HG03025 (cell line): Measurements from ENCODE around the gene TRIM71.
"Not testable (repeated sequence)": the region's sequence is repeated elsewhere in the genome, so short reads cannot be mapped to it uniquely, and the experiment has no call there.

ENCODE experiments used
- ATAC-seq: cut with Tn5 transposase; IDR thresholded peaks from one replicate; pipeline ENCODE4 v1.9.1; 2021; ENCODE audit warnings: mild to moderate bottlenecking, moderate library complexity; ENCODE audit not compliant: unreplicated experiment, low FRiP score

The TRIM71 gene

GRCh38 chr3:32885283-32885901 lies 67.6 kb downstream of the TRIM71 start:
- ATAC-seq, result no peak

DNA sequence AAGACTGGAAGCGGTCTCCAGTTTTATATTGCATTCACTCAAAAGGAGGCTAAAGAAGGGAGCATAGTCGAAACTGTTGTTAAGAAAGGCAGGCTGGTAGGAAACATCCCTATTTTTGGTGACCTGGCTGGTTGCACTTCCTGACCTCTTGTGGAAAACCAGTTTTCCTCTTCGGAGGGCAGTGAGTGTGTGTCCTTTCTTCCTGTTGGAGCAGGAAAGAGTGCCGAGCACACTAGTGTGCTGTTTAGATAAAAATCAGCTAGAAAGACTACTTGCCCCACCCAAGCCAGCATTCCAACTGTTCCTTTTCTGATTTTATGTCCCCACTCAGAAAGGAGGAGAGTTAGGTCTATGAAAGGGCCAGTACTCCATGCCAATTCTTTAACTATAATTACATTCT lies 68.5 kb downstream of the TRIM71 start:
- ATAC-seq, result no peak

DNA sequence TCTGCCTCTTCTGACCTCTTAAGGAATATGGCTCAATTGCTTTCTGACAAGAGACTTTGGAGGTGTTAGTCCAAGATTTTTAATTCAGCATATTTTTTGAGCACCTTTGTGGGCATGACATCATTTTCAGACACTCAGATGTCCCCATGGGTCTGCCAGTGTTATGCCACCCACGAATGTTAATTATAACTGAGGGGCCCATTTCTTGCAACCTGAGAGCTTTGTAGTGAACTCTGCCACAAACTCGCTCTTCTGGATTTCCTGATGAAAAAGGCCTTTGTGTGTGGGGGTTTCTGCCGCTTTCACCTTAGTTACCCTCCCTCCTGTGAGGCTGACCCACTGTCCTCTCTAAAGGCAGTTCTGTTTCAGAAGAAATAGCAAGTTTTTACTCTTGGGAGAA lies 69.1 kb downstream of the TRIM71 start:
- no peak for ATAC-seq

DNA sequence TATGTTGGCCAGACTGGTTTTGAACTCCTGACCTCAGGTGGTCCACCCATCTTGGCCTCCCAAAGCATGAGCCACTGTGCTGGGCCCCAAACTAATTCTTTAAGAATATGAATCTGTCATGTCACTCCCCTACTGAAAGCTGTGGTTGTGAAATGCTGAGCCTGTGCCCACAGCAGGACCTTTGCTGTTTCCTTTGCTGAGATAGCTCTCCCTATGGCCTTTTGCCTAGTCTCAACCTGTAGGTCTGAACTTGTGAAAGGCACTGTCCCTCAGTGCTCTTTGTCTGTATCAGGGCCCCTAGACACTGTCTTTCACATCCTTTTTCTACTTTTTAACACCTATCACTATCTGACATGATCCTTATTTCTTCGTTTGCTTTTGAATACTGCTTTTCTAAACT lies 70.9 kb downstream of the TRIM71 start:
- ATAC-seq, result peak; percentile 93

DNA sequence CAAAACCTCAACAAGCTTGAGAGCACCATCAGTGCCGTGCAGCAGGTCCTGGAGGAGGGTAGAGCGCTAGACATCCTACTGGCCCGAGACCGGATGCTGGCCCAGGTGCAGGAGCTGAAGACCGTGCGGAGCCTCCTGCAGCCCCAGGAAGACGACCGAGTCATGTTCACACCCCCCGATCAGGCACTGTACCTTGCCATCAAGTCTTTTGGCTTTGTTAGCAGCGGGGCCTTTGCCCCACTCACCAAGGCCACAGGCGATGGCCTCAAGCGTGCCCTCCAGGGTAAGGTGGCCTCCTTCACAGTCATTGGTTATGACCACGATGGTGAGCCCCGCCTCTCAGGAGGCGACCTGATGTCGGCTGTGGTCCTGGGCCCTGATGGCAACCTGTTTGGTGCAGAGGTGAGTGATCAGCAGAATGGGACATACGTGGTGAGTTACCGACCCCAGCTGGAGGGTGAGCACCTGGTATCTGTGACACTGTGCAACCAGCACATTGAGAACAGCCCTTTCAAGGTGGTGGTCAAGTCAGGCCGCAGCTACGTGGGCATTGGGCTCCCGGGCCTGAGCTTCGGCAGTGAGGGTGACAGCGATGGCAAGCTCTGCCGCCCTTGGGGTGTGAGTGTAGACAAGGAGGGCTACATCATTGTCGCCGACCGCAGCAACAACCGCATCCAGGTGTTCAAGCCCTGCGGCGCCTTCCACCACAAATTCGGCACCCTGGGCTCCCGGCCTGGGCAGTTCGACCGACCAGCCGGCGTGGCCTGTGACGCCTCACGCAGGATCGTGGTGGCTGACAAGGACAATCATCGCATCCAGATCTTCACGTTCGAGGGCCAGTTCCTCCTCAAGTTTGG lies 72.9 kb downstream of the TRIM71 start:
- ATAC-seq, result no peak

- no peak for ATAC-seq
Observed at GRCh38 chr3:32891365-32891764, 73.6 kb downstream of the TRIM71 start.

DNA sequence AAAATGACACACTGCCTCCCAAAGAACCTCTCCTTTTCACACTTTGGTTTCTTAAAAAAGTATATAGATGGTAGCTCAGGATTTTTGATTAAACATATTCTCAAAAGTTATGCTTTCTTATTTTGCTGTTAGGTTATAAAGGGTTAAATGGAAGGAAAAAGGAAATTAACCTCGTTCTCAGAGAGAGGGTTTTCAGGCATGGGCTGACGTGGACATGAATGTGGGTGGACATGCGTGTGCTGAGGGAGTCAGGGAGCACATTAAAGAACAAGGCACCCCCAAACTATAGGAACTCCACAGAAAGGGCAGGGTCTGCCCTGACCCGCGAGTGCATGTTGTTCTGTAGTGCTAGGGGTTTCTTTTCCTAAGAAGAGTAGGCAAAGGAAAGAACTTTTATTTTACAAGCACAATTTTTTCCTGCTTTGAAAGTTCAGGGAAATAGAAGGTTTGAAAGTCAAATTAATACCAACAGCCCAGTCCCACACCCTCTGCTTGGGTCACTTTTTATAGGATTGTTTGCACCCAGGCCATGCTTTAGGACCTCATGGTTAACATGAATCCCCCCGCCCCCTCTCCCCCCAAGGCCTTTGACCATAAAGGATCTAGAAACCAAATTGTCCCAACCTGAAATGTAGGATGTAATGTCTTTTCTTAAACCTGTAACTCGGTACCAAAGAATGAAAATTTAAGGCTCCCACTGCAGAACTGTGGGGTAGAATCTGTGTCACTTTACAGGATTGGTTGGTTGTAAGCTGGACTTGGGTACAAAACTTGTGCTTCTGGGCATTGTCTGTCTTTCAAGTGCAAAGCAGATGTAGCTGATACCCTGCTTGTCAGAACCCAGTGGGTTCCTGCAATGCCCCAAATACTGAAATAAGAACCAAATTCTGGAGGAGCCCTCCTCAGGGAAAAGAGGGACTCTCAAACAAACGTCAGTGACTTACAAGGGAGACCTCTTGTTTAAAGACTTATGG lies 75.1 kb downstream of the TRIM71 start:
- no peak for ATAC-seq

DNA sequence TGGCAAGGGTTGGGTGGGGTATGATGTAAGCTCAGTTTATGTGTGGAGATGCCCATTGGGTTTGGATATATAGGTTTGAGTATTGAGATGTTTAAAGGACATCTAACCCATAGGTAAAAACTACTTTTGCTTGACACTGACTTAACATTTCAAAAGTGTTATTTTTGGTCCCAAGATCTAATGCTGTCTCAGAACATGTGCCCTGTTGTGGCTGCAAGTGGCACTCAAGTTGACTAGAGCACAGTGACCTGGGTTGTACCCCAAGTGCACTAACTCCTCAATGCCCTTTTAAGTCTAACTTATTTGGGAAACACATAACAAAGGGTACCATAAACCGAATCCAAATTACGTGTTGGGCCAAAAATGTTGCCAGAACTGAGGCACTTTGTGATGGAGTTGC lies 77.2 kb downstream of the TRIM71 start:
- ATAC-seq, result no peak

- no peak for ATAC-seq
Observed at GRCh38 chr3:32895701-32896100, 77.9 kb downstream of the TRIM71 start.

DNA sequence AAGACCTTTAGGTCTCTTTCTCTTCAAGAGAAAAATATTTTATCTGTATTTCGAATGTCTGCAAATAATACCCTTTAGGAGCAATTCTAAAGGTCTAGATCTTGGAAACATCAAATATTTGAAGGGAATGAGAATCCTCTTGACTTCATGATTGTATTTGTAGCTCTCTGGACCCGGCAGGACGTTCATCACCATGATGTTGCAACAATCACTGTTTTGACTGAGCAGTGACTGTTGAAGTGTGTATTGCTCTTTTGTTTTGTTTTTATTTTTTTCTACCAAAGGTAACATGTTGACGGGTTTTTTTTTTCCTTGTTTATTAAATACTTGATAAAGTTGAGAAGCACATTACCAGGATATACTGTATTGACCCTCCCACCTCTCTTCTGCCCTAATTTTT lies 78.3 kb downstream of the TRIM71 start:
- ATAC-seq, result no peak

GRCh38 chr3:32897001-32897601 lies 79.3 kb downstream of the TRIM71 start:
- no peak for ATAC-seq

GRCh38 chr3:32897981-32898623 lies 80.3 kb downstream of the TRIM71 start:
- no peak for ATAC-seq

GRCh38 chr3:32899265-32899664 lies 81.5 kb downstream of the TRIM71 start:
- no peak for ATAC-seq

DNA sequence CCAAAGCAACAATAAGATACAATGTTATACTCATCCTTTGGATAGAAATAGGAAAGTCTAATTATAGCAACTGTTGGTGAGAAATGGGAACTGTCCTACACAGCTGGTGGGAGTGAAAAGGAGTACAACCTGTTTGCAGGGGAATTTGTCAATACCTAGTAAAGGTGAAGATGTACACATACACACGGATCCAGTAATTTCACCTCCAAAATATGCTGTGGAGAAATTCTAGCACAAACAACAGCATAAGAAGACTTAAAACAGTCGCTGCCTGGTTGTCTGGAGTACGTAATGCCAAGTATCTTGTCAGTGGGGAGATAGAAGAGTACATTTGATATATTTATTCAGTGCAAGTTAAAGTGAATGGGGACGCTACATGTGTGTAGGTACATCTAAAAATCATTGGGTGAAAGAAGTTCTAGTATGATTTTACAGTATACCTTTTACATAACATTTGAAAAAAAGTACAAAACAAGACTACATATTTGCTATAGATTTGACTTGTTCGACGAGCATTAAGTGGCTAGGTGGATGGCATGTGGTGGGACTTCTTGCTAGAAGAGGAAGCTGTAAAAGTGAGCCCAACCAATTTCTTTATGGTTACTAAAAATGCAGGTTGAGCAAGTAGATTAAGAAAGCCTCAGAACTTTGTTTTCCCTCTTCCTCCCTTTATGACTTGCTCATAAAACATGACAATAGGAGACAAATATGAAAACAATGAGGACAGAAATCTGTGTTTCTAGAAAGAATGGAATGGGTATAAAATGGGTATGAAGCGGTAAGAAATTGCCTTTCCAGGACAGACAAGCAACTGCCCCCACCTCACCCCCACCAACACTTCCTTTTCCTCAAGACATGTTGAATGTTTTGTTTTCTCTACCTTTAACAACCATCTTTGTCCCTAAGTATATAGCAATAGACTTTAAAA lies 83.5 kb downstream of the TRIM71 start:
- ATAC-seq, result no peak

DNA sequence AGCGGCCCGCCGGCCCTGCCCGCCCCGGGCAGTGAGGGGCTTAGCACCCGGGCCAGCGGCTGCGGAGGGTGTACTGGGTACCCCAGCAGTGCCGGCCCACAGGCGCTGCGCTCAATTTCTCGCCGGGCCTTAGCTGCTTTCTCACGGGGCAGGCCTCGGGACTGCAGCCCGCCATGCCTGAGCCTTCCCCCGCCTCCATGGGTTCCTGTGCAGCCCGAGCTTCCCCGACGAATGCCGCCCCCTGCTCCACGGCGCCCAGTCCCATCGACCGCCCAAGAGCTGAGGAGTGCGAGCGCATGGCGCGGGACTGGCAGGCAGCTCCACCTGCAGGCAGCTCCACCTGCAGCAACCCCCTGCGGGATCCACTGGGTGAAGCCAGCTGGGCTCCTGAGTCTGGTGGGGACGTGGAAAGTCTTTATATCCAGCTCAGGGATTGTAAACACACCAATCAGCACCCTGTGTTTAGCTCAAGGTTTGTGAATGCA lies 85.1 kb downstream of the TRIM71 start:
- not testable (repeated sequence) for ATAC-seq

DNA sequence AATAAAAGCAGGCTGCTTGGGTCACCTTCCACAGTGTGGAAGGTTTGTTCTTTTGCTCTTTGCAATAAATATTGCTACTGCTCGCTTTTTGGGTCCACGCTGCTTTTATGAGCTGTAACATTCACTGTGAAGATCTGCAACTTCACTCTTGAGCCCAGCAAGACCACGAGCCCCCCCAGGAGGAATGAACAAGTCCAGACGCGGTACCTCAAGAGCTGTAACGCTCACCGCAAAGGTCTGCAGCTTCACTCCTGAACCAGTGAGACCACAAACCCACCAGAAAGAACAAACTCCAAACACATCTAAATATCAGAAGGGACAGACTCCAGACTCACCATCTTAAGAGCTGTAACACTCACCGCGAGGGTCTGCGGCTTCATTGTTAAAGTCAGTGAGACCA lies 86.2 kb downstream of the TRIM71 start:
- ATAC-seq, result no peak

- no peak for ATAC-seq
Observed at GRCh38 chr3:32909999-32910398, 92.2 kb downstream of the TRIM71 start.

- no peak for ATAC-seq
Observed at GRCh38 chr3:32910954-32911353, 93.2 kb downstream of the TRIM71 start.

DNA sequence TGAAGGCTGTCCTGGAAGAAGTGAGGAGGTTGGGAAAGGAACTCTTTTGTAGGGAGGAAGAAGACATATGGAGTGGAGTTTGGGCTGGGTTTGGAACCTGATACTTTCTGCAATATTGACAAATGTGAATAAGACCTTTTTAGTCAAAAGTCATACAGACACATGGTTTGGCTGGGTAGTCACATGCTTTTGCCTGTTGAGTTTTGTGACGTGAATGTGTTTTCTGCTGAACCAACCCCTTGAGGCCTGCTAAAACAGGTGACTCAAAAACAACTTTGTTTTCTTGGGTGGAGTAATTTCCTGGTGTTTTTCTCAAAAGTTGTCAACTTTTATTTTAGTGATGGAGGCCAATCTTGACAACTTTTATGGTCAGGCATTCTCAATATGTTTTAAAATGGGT lies 94.2 kb downstream of the TRIM71 start:
- ATAC-seq, result no peak
